22Rv1 (cell line): Measurements from ENCODE around the gene TNFAIP2.

Source experiments
- ZFX ChIP-seq: fragments of 450-650 bp; IDR thresholded peaks from 2 replicates; pipeline ENCODE4 v1.6.1; 2017; ENCODE audit warnings: antibody characterized with exemption, borderline replicate concordance
- TF ChIP-seq, protein P1 (sequence below): fragments of 450-650 bp; IDR thresholded peaks from 2 replicates; pipeline ENCODE4 v1.5.1; 2017; ENCODE audit warnings: mild to moderate bottlenecking

DNA sequence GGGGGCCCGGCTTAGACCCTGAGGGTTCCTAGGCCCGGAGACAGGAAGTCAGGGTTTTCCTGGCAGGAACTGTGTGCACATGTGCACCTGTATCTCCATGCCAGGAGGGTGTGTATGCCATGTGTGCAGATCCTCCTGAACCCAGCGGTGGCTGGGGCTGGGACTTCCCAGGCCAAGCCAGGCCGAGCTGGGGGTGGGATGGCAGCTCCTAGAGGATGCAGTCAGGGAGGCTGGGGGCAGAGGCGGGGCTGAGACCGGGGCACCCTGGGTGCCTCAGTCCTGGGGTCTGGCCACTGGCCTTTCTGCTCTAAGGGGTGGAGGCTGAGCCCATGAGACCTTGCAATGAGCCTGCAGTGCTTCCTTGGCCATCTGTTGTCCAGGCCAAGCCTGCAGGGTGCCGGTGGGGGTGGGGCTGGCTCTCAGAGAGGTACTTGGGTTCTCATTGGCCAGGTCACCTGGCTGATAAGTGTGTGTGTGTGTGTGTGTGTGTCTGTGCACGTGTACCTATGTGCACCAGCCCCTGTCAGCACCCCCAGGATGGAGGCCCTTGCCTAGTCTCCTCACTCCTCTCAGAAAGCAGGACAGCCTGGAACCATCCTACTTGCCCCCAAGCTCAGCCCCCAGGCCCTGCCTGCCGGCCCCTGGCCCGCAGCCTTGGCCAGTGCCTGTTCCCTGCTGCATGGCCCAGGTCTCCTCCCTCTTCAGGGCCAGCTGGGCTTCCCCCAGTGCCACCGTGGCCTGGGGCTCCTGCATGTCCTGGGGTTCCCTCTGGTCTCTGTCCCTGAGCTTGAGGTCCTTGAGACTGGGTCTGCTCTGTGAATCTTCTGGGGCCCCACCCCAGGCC lies 10.6 kb upstream of the TNFAIP2 start:
- TF ChIP-seq, protein P1, sequence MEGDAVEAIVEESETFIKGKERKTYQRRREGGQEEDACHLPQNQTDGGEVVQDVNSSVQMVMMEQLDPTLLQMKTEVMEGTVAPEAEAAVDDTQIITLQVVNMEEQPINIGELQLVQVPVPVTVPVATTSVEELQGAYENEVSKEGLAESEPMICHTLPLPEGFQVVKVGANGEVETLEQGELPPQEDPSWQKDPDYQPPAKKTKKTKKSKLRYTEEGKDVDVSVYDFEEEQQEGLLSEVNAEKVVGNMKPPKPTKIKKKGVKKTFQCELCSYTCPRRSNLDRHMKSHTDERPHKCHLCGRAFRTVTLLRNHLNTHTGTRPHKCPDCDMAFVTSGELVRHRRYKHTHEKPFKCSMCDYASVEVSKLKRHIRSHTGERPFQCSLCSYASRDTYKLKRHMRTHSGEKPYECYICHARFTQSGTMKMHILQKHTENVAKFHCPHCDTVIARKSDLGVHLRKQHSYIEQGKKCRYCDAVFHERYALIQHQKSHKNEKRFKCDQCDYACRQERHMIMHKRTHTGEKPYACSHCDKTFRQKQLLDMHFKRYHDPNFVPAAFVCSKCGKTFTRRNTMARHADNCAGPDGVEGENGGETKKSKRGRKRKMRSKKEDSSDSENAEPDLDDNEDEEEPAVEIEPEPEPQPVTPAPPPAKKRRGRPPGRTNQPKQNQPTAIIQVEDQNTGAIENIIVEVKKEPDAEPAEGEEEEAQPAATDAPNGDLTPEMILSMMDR = no peak
- no peak for TF ChIP-seq ZFX
